Activated CD4-positive, alpha-beta T cell treated with anti-CD3 and anti-CD28 coated beads, Interleukin-2, amount 10 ng/mL, durations not matched to agents 24 days and 14 days (primary cell): ENCODE measurements around the gene GALNT9. TPM values are rescaled to one million over a fixed set of nuclear protein-coding genes. Genes with fewer than 3 reads are reported as not detected.
"Not testable (repeated sequence)": the region's sequence is repeated elsewhere in the genome, so short reads cannot be mapped to it uniquely, and the experiment has no call there.

Source experiments
- DNase-seq: peaks from one replicate; pipeline ENCODE4 v3.0.0; 2022
- H3K27ac Mint-ChIP-seq: one replicate; pipeline ENCODE4 v1.8.0; 2022; ENCODE audit warnings: mild to moderate bottlenecking, mixed read lengths
- H3K27me3 Mint-ChIP-seq: one replicate; pipeline ENCODE4 v1.8.0; 2022; ENCODE audit warnings: mixed read lengths
- H3K36me3 Mint-ChIP-seq: one replicate; pipeline ENCODE4 v1.8.0; 2022; ENCODE audit warnings: low read depth, mild to moderate bottlenecking, mixed read lengths
- H3K4me1 Mint-ChIP-seq: one replicate; pipeline ENCODE4 v1.8.0; 2021; ENCODE audit warnings: mixed read lengths
- H3K4me3 Mint-ChIP-seq: one replicate; pipeline ENCODE4 v1.8.0; 2022; ENCODE audit warnings: mild to moderate bottlenecking, moderate library complexity, mixed read lengths
- H3K9me3 Mint-ChIP-seq: one replicate; pipeline ENCODE4 v1.8.0; 2021; ENCODE audit warnings: mixed read lengths
- intact Hi-C: fragments of 100-400 bp; cut with micrococcal nuclease; formaldehyde crosslinking; loops from one replicate; pipeline ENCODE4 v1.15.1; 2023
- total RNA-seq: library from RNA; stranded (reverse); gene quantifications from 2 replicates; pipeline ENCODE4 v1.2.3, GENCODE V29; 2022

Gene GALNT9
- total RNA-seq = 0.19 TPM in 1 of 2 replicates, not detected in the other

DNA sequence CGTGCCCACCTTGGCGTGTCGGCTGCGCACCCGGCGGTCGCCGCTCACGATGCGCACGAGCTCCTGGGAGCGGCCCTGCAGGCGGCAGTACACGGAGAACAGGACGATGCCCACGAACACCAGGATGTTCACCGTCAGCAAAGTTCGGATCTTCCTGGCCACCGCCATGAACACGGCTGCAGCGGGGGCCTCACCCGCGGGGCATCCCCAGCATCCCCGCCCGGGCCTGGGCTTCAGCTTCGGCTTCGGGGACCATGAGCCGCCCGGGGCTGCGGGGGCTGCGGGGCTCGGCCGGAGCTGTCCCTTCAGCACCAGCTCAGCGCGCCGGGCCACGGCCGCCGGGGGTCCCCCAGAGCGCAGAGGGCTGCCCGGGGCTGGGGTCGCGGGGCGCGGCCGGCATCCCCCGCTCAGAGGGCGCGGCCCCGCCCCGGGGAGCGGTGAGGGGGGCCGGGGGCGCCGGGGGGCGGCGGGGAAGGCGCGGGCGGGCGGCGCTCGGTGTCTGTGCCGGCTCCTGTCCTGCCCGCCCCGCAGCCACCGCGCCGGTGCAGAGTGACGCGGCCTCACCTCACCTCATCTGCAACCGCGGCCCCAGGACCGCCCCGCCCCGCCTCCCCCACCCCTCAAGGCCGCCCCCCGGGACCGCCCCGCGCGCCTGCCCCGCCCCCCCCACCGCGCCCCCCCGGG is at the start of gene GALNT9:
TSS of gene GALNT9 (minus strand) at position 554 of the 684 bp plus-strand sequence. CDS start at position 168, 386 bp downstream.
- no peak for DNase-seq
- no peak within 1 kb of the TSS for H3K27ac Mint-ChIP-seq
- intact Hi-C loops = no loop called here
- H3K9me3 Mint-ChIP-seq = peaks cover 6% of the 10 kb centered on the region
- peaks cover 21% of the 10 kb centered on the region for H3K27me3 Mint-ChIP-seq
- peaks cover 5% of the 10 kb centered on the region for H3K4me1 Mint-ChIP-seq
- H3K4me3 Mint-ChIP-seq = no peak within 1 kb of the TSS
- H3K36me3 Mint-ChIP-seq = no peaks in the 10 kb centered on the region

DNA sequence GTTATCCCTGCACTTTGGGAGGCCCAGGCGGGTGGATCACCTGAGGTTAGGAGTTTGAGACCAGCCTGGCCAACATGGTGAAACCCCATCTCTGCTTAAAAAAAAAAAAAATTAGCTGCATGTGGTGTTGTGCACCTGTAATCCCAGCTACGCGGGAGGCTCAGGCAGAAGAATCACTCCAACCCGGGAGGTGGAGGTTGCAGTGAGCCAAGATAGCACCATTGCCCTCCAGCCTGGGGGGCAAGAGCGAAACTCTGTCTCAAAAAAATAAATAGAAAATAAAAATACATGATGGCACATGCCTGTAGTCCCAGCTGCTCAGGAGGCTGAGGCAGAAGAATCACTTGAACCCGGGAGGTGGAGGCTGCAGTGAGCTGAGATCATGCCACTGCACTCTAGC is 49.7 kb upstream of the GALNT9 start:
- H3K4me1 Mint-ChIP-seq, H3K36me3 Mint-ChIP-seq, H3K27ac Mint-ChIP-seq, H3K4me3 Mint-ChIP-seq, H3K9me3 Mint-ChIP-seq, DNase-seq, intact Hi-C loops: not testable (repeated sequence)
- peaks cover 12% of the 10 kb centered on the region for H3K27me3 Mint-ChIP-seq

GRCh38 chr12:132377147-132377546 is 47.8 kb upstream of the GALNT9 start:
- intact Hi-C loops = no loop called here
- peaks cover 15% of the 10 kb centered on the region for H3K27me3 Mint-ChIP-seq
- no peak for DNase-seq
- H3K9me3 Mint-ChIP-seq = no peaks in the 10 kb centered on the region
- H3K4me3 Mint-ChIP-seq = no peak overlapping the region
- no peak overlapping the region for H3K27ac Mint-ChIP-seq
- no peaks in the 10 kb centered on the region for H3K4me1 Mint-ChIP-seq
- H3K36me3 Mint-ChIP-seq = no peaks in the 10 kb centered on the region

DNA sequence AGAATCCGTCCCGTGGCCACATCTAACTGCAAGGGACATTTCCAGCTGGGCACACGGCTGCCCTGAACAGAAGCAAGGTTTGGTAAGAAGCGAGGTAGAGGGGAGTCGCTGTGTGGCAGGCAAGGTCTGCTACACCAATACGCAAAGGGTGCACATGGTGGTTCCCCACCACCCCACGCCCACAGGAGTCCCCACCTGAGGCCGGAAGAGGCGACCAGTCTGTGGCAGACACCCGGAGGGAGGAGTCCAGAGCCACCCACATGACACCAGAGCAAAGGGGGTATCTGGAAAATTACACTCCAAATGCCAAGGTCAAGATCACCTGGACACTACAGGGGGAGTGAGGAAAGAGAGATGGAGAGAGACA is 47.1 kb upstream of the GALNT9 start:
- Mint-ChIP-seq H3K36me3 (no peaks in the 10 kb centered on the region), H3K9me3 (no peaks in the 10 kb centered on the region), H3K27ac (no peak overlapping the region), H3K27me3 (peaks cover 15% of the 10 kb centered on the region), H3K4me3 (no peak overlapping the region), H3K4me1 (no peaks in the 10 kb centered on the region)
- no peak for DNase-seq
- intact Hi-C loops = no loop called here

DNA sequence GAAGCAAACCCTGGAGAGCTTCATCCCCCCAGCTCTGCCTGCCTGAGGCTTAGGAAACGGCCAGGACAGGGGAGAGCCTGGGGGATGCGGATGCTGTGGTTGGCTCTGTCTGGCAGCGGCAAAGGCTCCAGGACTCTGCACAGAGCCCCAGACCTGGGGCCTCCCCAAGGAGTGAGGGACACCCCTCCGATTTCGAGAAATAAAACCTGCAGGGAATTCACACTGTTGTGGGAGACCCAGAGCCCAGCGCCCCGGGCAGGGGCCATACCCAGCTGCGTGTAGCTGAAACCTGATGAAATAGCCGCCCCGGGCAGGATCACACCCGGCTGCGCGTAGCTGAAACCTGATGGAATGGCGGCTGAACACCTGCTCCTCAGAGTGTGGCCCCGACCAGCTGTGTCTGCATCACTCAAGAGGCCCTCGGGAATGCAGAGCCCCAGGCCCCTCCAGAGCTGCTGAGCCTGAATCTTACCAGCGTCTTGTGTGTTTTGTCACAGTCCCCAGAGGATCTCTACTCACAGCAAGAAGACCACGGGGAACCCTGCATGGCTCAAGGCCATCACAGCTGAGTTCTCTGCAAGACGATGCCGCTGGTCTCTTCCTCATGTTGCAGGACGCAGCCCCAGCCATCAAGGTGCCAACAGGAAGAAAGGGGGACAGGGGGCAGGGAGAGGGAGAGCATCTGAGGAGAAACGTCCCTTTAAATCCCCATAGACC is 46.5 kb upstream of the GALNT9 start:
- Mint-ChIP-seq H3K9me3 (no peaks in the 10 kb centered on the region), H3K27me3 (peaks cover 18% of the 10 kb centered on the region), H3K4me3 (no peak overlapping the region), H3K27ac (no peak overlapping the region), H3K4me1 (no peaks in the 10 kb centered on the region), H3K36me3 (no peaks in the 10 kb centered on the region)
- DNase-seq = no peak
- intact Hi-C loops = no loop called here

- intact Hi-C loops = no loop called here
- Mint-ChIP-seq H3K27ac (no peak overlapping the region), H3K4me1 (no peaks in the 10 kb centered on the region), H3K4me3 (no peak overlapping the region), H3K36me3 (no peaks in the 10 kb centered on the region), H3K27me3 (peaks cover 25% of the 10 kb centered on the region), H3K9me3 (no peaks in the 10 kb centered on the region)
- no peak for DNase-seq
Observed at GRCh38 chr12:132374612-132375445, 45.4 kb upstream of the GALNT9 start.

DNA sequence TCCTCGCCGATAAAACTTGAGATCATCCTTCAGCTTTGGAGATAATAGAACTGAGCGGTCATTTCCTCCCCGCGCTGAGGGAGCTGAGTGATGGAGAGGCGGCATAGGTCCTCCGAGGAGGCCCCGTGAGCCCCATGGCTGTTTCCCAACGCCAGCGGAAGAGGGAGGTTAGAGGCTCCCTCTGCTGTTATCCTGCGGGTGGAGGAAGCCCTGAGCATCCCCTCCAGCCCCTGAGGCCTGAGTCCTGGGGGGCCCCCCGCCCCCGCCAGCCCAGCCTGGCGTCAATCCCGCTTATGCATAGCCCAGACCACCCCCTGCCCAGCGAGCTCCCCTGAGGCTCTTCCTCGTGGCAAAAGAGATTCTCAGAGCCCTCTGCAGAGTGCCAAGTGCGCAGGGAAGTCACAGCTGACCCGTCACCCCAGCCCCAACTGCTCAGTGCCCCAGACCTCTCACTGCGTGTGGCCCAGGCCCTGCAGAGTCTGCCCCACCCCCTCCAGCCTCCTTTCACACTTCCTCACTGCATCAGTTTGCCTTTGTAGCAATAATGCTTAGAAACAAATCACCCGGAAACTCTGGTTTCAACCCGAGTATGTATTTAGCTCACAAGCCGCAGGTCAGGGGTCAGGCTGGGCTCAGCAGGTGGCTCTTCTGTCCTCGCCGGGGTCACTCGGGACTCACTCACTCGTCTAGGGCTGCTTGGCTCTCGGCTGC is 44.7 kb upstream of the GALNT9 start:
- Mint-ChIP-seq H3K4me1 (no peaks in the 10 kb centered on the region), H3K4me3 (no peak overlapping the region), H3K27ac (no peak overlapping the region), H3K36me3 (no peaks in the 10 kb centered on the region), H3K9me3 (no peaks in the 10 kb centered on the region), H3K27me3 (peaks cover 25% of the 10 kb centered on the region)
- no peak for DNase-seq
- intact Hi-C loops = no loop called here

- no peaks in the 10 kb centered on the region for H3K9me3 Mint-ChIP-seq
- H3K4me1 Mint-ChIP-seq = no peaks in the 10 kb centered on the region
- no peaks in the 10 kb centered on the region for H3K36me3 Mint-ChIP-seq
- H3K27me3 Mint-ChIP-seq = peaks cover 10% of the 10 kb centered on the region
- no peak overlapping the region for H3K4me3 Mint-ChIP-seq
- no peak for DNase-seq
- H3K27ac Mint-ChIP-seq = no peak overlapping the region
- intact Hi-C loops = no loop called here
Observed at GRCh38 chr12:132367852-132368251, 38.5 kb upstream of the GALNT9 start.

DNA sequence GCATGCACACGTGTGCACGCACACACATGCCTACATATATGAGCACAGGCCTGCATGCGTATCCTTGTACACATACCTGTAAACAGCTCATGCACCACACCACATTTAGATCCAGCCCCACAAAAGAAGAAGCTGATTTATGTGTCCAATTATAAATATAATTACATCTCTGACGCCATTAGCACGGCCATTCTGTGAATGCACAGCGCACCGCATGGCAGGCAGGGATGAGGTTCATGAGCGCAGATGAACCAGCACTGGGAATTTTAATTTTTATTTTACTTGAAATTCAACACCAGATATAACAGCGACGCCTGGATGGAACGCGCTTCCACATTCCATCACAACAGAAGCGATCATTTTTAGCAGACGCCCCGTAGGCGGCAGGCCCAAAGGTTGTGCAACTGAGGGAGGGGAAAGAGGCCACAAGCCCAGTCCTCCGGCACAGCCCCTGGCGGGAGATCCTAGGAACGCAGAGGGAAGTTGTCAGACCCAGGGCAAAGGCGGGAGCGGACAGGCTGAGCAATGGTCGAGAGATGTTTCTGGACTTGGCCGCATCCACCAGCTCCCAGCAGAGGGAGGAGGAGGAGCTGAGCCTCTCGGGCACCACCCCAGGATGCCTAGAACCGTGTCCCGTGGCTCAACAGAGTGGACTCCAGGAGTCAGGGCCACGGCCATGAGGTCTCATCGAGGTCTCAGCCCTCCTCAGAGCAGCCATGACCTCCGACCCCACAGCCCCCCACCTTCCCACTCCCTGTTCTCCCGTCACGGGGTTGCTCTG is 37.9 kb upstream of the GALNT9 start:
- H3K27ac Mint-ChIP-seq = no peak overlapping the region
- intact Hi-C loops = no loop called here
- peaks cover 10% of the 10 kb centered on the region for H3K27me3 Mint-ChIP-seq
- H3K9me3 Mint-ChIP-seq = no peaks in the 10 kb centered on the region
- no peaks in the 10 kb centered on the region for H3K4me1 Mint-ChIP-seq
- DNase-seq = no peak
- no peak overlapping the region for H3K4me3 Mint-ChIP-seq
- no peaks in the 10 kb centered on the region for H3K36me3 Mint-ChIP-seq

- Mint-ChIP-seq H3K36me3 (no peaks in the 10 kb centered on the region), H3K4me1 (no peaks in the 10 kb centered on the region), H3K9me3 (no peaks in the 10 kb centered on the region), H3K27ac (no peak overlapping the region), H3K27me3 (peaks cover 10% of the 10 kb centered on the region), H3K4me3 (no peak overlapping the region)
- intact Hi-C loops = no loop called here
- DNase-seq = no peak
Observed at GRCh38 chr12:132366341-132366861, 37.0 kb upstream of the GALNT9 start.

- no peaks in the 10 kb centered on the region for H3K4me1 Mint-ChIP-seq
- H3K36me3 Mint-ChIP-seq = no peaks in the 10 kb centered on the region
- H3K27ac Mint-ChIP-seq = no peak overlapping the region
- intact Hi-C loops = no loop called here
- H3K27me3 Mint-ChIP-seq = peaks cover 2% of the 10 kb centered on the region
- H3K4me3 Mint-ChIP-seq = no peak overlapping the region
- no peak for DNase-seq
- H3K9me3 Mint-ChIP-seq = no peaks in the 10 kb centered on the region
Observed at GRCh38 chr12:132365226-132365625, 35.8 kb upstream of the GALNT9 start.

DNA sequence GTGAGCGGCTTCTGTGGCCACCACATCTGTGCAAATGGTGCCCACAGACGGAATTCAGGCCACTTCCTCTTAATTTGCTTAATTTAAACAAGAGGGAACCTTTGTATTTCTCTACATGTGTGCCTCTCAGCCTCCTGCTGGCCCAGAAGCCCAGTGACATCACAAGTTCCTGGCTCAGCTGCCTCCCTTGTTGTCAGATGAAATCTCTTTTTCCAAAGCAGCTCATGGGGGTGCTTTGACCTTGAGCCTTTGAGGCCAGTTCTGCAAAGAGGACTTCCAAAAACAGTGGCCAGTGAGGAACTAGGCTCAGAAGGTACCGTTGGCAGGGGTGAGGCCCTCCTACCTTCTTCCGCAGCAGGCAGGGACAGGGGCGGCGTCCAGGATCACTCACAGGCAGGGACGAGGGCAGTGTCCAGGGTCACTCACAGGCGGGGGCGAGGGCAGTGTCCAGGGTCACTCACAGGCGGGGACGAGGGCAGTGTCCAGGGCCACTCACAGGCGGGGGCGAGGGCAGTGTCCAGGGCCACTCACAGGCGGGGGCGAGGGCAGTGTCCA is 35.0 kb upstream of the GALNT9 start:
- Mint-ChIP-seq H3K27ac (no peak overlapping the region), H3K9me3 (peaks cover 4% of the 10 kb centered on the region), H3K4me3 (no peak overlapping the region), H3K36me3 (no peaks in the 10 kb centered on the region), H3K27me3 (no peaks in the 10 kb centered on the region), H3K4me1 (no peaks in the 10 kb centered on the region)
- no peak for DNase-seq
- intact Hi-C loops = no loop called here
